GM18907 (cell line): ENCODE results near the gene EXOC2.

Experiments
- ATAC-seq: cut with Tn5 transposase; IDR thresholded peaks from one replicate; pipeline ENCODE4 v1.9.1; 2021; ENCODE audit warnings: mild to moderate bottlenecking, moderate library complexity; ENCODE audit not compliant: unreplicated experiment

Gene EXOC2

GRCh38 chr6:449486-450419, 243.2 kb downstream of the EXOC2 start:
- ATAC-seq = no peak

DNA sequence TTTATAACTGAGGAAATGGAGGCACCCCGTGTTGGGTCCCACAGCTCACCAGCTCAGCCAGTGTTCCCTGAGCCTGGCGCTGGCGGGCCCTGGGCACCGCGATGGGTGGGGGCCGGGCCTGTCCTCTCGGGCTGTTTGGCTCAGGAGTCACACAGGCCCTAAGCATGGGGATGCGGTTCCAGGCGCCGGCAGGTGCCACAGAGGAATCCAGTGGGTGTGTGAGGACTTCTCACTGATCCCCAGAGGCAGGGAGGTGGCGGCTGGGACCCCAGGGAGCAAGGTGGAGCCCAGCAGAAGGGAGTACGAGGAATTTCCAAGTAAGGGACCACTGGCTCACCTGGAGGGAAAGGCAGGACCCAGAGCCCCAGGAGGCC, 243.9 kb downstream of the EXOC2 start:
- ATAC-seq = no peak

- ATAC-seq = no peak
Observed at GRCh38 chr6:448296-449056, 244.5 kb downstream of the EXOC2 start.

- ATAC-seq = no peak
Observed at GRCh38 chr6:447381-448165, 245.4 kb downstream of the EXOC2 start.

DNA sequence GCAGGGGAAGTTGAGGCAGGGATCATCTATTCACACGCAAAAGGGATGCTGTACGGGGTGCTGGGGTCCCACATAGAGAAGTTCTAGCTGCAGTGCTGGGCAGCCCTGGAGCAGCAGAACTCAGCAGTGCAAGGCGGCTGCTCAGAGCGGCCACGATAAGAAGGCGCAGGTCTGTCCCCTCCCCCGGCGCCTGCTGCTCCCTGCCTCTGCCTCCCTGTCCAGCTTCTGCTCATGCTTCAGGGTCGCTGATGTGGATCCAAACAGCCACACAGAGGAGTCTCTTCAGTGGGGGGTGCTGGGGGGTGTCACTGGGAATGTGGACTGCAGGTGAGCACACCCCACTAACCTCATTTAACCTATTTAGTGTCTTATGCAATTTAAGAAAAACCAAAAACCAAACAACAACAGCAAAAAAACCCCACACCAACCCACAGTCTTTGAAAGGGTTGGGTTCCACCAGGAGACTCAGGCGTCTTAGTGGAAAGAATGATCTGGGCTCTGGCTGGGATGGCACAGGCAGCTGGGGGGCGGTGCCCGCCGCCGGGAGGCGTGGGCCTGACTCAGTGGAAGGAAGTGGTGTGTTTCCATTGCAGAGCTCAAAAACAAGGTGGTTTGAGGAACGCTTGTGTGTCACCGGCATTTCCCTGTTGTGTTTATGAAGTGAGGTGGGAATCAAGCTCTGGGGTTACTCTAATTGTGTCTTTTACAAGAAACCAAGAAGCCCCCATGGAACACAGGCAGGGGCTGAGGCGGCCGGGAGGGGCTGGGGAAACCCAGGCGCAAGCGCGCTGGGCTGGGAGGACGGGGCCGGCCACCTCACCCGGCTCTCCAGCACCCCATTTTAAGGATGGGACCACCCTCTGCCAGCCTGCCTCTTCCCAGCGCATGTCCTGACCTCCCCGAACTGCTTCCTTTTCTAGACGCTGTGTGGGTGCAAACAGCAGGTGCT, 246.2 kb downstream of the EXOC2 start:
- no peak for ATAC-seq

GRCh38 chr6:445571-446417, 247.1 kb downstream of the EXOC2 start:
- ATAC-seq = no peak

DNA sequence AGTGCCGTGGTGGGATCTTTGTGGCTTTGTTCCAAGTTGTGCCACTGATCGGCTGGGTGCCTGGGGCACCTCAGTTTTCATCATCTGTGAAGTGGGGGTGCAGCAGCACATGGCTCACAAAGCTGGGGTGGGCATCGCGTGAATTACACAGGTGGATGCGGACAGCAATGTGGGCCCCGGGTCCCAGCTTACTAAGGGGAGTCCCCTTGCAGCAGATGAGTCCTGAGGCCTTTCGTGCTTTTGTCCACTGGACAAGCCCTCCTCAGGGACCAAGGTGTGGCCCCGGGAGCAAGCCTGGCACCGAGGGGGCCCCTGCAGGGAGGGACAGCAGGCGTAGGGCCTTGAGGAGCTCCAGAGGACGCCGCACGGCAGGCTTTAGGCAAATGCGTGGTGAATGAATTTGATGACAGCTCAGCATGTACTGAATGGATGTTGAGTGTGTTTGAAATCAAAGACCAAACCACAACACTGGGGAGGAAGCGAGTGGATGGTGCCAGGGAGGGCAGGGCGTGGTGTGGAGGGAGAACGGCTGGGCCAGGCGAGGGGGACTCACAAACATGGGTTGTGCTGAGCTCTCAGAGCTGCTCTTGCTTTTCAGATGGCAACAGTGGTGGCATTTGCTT, 248.2 kb downstream of the EXOC2 start:
- no peak for ATAC-seq

- no peak for ATAC-seq
Observed at GRCh38 chr6:443621-444159, 249.2 kb downstream of the EXOC2 start.

GRCh38 chr6:441126-441920, 251.6 kb downstream of the EXOC2 start:
- ATAC-seq = no peak

- ATAC-seq = no peak
Observed at GRCh38 chr6:439641-440167, 253.2 kb downstream of the EXOC2 start.

- no peak for ATAC-seq
Observed at GRCh38 chr6:438634-439170, 254.2 kb downstream of the EXOC2 start.

DNA sequence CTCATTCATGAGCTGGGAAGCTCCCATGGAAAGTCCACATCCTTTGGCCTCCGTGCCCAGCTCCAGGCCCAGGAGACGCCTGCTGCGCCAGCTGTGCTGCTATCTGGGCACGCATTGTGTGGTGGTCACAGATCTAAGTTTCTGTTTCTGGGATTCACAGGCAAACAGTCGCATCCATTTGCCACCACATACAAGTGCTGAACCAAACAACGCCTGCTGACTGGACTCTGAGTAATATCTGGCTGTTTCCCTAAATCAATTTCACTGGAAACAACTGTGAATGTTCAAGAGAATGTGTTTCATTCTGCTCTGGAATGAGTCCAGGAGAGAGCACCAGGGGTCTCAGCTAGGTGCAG, 255.9 kb downstream of the EXOC2 start:
- ATAC-seq = no peak

DNA sequence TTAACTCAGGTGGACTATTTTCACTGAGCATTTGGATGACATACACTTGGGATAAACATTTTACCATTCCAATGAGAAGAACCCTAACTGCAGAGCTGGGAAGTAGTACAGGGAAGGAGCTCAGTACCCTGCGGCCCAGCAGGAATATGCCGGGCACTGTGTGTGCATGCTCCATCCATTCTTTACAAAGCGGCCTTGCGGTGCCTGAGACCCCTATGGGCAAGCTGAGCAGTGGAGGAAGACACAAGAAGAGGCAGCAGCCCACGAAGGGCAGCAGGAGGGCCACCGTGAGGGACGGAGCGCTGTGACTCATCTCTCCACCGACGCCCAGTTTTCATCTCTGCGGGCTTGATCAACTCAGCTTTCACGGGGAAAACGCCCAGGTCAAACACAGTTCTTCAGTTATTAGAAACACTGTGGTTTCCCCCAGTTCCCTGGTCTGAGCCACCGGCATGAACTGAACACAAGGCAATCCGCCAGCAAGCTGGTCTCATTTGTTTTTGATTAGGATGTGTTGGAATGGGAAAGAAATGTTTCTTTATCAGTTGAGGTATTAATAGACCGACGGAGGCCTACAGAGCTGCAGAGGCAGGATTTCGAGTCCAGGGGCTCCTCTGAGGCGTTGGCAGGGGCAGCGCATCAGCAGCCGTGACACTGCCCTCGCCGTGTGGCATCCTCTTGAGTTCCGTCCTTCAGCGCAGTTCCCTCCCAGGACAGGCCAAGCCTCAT, 256.5 kb downstream of the EXOC2 start:
- ATAC-seq = no peak

GRCh38 chr6:435441-436307, 257.3 kb downstream of the EXOC2 start:
- ATAC-seq = no peak
